Epidermal melanocyte (primary cell): ENCODE results near the gene CACNB4.
"Not testable (repeated sequence)": the region's sequence is repeated elsewhere in the genome, so short reads cannot be mapped to it uniquely, and the experiment has no call there.

ENCODE experiments used
- DNase-seq: peaks from one replicate; pipeline ENCODE4 v3.0.0; 2011; ENCODE audit warnings: low spot score; ENCODE audit not compliant: insufficient read length

The CACNB4 gene

DNA sequence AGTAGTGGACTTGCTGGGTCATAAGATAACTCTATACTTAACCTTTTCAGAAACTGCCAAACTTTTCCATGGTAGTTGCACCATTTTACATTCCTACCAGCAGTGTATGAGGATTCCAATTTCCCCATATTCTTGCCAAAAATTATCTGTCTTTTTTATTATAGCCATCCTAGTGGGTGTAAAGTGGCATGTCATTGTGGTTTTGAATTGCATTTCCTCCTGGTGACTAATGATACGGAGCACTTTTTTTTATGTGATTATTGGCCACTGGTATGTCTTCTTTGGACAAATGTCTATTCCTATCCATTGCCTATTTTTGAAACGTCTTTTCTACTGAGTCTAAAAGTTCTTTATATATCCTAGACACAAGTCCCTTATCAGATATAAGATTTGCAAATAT, 44.3 kb downstream of the CACNB4 start:
- no peak for DNase-seq

DNA sequence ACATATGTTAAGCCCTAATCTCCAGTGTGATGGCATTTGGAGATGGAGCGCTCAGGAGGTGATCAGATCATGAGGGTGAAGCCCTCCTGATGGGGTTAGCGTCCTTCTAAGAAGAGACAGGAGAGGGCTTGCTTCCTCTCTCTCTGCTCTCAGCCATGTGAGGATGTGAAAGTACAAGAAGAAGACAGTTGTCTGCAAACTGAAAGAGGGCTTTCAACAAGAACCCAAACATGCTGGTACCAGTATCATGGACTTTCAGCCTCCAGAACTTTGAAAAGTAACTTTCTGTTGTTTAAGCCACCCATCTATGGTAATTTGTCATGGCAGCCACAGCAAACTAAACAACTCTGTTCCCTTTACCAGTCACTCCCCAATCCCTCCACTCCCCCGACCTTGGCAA, 47.4 kb downstream of the CACNB4 start:
- DNase-seq, result no peak

DNA sequence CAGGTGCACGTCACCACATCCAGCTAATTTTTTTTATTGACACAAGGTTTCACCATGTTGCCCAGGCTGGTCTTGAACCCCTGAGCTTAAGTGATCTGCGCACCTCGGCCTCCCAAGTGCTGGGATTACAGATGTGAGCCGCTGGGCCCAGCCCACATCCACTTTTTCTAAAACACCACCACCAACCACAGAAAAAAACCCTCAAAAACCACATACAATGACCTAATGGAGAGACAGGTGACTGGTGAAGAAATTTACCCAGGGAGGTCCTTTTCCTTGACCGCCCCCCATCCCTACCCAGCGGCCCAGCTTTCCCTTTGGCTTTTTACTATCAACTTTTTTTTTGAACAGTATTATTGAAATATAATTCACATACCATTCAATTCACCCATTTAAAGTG, 47.9 kb downstream of the CACNB4 start:
- DNase-seq, result no peak

DNA sequence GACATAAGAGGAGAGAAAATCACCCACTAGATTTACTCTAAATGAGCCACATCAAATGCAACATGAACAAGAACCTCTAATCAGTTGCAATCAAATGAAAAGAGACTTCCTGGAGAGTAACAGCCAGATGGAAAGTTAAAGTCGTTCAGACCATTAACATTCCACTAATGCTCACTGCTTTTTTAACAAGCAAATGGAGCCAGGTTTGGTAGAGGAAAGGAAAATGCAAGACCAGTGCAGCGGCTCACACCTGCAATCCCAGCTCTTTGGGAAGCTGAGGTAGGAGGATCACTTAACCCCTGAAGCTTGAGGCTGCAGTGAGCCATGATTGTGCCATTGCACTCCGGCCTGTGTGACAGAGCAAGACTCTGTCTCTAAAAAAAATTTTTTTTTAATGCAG, 48.5 kb downstream of the CACNB4 start:
- DNase-seq, result no peak

DNA sequence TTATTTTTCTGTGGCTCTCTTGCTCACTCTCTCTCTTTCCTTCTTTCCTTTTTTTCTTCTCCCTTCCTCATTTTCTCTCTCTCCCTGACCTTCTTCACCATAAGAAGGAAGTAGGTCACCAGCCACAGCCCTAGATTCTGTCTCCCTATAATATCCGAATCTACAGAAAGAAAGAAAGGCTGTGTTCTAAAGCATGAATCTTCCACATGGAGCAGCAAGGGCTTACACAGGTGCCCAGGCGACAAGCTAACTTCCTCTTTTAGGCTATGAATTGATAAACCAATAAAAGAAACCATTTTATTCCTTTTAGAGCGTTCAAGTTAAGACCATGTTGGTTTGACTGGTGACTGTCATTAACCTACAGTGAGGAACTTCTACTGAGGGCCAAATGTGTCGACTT, 49.3 kb downstream of the CACNB4 start:
- DNase-seq, result no peak

DNA sequence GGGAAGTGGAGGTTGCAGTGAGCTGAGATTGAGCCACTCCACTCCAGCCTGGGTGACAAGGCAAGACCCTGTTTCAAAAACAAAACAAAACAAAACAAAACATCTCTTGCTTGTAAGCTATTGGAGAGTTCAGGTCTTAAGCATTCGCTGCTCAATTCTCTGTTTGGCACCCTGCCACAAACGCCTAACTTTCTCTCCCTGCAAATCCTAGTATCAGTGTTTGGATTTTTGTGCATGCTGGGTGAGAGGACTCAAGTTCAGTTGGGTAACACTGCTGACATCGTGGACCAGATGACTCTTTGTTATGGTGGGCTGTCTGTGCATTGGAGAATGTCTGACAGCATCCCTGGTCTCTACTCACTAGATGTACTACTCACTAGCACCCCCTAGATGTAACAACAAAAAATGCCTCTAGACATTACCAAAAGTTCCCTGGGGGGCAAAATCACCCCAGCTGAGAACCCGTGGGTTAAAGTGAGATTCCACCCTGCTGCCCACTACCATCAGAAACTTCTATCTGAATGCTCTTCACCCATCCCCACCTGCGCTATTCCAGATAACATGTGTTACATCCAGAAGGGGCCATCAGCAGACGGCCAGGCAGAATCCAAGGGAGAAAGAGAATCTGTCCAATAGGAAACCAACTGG, 50.9 kb downstream of the CACNB4 start:
- no peak for DNase-seq

DNA sequence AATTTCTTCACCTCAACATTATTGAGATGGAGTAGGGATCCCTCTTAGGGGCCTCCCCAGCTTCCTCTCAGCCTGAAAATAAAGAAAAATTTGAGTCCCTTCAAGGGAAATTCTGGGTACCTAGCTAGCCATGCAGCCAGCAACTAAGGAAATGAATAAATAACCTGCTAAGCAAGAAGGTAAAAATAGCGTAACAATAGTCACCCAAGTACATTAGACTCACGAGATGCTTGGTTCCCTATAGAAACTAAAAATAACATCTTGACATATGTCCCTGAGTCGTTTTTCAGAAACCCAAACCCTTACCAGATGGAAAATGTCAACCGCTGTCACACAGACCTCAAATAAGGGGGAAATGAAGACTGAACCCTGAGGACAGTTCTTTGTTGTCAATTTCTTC, 51.9 kb downstream of the CACNB4 start:
- no peak for DNase-seq

DNA sequence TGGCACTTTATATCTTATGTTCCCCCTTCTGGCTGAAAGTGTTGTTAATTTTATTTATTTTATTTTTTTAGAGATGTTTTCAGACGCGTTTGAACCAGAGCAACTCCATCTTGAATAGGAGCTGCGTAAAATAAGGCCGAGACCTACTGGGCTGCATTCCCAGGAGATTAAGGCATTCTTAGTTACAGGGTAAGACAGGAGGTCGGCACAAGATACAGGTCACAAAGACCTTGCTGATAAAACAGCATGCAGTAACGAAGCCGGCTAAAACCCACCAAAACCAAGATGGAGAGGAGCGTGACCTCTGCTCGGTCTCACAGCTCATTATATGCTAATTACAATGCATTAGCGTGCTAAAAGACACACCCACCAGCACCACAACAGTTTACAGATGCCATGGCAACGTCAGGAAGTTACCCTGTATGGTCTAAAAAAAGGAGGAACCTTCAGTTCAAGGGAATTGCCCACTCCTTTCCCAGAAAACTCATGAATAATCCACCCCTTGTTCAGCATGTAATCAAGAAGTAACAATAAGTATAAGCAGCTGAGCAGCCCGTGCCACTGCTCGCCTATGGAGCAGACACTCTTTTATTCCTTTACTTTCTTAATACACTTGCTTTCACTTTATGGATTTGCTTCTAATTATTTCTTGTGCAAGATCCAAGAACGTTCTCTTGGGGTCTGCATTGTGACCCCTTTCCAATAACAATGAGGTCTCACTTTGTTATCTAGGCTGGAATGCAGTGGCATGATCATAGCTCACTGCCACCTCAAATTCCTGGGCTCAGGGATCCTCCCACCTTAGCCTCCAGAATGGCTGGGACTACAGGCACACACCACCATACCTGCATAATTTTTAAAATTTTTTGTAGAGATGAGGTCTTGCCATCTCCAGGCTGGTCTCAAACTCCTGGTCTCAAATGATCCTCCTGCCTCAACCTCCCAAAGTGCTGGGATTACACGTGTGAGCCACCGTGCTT, 55.9 kb downstream of the CACNB4 start:
- no peak for DNase-seq

DNA sequence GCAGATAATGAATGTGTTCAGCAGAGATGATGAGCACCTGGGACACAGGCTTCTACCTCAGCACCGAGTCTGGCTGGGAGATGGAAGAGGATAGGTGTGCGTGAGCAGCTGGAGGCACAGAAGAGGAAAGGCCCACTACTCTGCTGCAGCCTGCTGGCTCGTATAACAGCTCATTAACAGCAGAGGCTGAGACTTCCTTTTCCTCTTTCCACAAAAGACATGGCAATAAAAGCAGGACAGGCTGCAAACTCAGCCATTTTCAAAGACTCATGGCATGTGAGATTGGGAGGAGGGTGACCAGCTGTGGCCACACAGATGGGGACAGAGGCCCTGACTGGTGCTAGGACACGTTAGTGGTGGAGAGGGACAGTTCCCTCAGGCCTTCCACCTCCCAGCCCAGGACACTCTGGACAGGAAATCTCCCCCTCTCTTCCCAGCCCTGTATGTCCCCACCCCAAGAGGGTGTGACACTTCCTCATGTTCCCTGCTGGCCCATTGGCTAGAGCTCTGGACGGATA, 60.3 kb downstream of the CACNB4 start:
- DNase-seq, result no peak

DNA sequence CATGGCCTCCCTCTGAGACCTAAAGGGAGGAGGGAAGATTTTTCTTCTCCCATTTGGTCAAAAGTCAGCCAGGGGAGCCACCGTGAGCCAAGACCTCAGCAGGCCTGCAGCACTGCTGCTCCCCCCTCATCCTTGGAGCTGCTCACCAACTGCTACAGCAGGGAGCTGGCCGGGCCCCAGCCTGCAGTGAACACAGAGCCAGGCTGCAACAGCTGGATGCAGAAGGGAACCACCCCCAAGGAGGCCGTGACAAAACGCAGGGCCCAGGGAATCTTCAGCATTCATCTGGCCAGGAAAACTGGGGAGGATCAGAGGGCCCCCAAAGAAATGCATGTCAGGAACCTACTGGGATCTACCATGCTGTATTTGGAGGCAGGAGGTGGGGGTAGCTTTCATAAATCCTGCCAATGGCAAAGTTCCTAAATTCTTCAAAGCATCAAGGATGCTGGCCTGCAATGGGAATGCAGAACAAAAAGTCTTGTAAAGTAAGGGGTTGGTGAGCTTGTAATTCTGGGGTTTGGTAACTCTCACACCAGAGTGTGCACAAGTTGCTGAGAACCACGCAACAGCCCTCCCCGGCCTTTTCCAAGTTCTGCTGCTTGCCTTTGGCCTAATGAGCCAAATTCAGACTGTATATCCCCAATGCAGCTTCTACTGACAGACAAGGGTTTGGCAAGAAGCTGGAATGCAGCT, 61.0 kb downstream of the CACNB4 start:
- DNase-seq, result no peak

DNA sequence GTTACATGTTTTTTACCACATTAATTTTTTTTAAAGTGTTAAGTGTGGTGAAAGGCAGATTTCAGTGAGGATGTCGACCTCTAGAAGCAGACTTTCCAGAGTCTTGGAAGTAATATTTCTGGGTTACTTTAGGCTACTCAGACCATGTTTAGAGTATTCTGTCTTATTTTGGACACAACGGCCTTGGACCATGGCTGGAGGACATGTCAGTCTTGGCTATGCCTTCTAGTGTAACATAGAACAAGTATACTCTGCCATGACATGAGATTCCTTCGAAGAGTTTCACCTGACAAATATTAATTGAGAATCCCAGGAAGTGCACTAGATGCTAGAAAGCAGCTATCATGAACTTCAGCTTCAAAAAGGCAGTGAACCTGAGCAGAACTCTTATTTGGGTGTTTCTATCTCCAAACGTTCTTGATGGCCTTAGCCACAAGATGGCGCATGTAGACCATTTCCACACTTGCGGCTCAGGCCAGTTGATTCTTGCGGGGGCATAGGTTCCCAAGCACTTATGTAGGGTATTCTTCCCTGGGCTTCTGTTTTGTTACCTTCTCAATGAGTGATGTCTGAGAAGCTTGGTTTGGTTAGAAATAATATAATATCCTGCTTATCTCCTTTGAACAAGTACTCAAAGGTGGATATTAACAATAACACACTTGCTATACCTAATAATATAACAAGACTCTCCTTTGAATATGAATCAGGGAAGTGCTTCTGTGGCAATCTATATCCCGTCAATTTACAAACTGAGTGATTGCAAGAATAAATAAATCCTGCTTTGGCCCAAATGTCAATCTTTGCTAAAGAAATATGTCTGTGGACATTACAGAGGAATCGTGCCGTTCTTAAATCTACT, 62.0 kb downstream of the CACNB4 start:
- no peak for DNase-seq

DNA sequence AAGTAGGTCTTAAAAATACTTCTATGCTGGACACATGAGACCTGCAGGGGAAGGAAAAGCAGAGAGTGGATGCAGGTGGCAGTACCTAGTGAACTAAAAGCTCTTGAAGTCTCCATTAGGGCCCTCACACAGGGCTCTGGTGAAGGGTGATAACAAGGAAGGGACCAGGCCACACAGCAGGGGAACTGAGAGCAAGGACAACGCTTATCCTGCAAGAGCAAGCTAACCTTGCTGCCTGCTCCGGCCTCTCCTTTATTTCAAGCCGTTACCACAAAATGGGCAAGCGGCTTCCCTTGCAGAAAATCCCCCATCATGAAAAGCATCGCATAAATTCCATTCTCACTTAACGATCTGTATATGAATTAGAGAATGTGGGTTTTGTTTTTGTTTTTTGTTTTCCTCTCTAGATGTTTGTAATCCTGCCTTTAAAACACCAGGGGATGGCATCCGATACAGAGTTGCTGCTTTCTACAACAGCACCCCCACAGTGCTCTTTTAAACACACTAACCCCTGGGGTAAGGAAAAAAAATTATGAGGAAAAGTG, 64.5 kb downstream of the CACNB4 start:
- DNase-seq, result no peak

DNA sequence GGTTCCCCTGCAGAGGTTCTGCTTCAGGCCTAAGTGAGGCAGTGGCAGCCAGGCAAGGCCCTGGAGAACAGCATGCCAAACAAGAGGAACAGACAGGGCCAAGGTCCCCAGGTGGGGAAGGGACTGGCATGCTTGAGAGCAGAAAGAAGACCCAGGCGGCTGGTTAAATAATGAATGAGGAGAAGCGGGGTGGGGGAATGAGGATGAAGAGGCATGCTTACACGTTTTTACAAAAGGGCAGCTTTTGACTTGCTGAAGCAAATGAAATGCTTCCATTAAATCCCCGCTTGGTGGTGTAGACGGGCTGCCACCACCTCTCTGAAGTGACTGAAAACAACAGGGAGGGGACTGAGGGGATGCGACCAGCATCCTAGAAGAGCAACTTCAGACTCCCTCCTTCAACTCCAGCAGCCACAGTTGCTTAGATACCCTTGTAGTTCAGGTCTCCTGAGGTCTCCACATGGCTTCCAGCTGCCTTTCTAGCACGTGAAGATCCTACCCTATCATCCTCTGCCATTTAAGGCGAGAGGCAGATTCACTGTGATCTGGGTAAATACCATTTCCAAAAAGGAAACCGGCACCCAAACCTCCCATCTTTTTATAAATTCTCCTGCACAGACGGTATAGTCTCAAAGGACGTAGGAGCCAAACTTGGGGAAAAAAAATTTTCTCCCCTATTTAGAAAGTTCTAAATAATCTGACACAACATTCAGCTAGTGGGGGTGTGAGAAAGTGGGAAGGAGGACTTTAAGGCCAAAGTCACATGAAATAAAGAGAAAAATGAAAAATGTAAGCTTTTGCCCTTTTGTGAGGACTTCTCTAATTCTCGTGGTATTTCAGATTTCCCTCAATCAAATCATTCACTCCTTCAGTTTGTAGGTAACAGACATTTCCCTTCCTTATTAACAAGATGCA, 65.6 kb downstream of the CACNB4 start:
- no peak for DNase-seq

DNA sequence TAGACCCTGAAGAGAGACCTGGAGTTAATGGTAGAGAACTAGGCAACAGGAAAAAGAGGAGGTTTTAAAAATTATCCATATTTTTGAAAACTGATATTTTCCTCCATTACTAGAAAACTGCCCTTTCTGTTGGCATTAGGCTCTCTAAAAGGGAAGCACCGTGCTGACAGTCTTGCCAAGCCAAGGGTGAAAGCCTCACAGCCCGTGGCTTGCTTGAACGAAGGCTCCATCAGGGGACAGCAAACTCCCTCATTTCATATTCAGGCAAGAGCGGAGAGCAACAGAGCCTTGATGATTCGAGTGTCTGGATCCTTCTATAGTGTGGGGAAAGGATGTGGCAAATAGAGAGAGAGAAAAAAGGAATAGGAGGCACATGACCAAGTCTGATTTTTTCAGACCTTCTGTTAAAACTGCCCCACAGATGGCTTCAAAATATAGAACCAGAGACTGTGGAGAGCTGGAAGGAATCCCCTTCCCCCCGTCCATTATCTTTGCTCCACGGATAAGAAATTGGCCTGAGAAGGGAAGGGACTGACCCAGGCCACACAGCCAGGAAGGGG, 67.0 kb downstream of the CACNB4 start:
- DNase-seq, result no peak

DNA sequence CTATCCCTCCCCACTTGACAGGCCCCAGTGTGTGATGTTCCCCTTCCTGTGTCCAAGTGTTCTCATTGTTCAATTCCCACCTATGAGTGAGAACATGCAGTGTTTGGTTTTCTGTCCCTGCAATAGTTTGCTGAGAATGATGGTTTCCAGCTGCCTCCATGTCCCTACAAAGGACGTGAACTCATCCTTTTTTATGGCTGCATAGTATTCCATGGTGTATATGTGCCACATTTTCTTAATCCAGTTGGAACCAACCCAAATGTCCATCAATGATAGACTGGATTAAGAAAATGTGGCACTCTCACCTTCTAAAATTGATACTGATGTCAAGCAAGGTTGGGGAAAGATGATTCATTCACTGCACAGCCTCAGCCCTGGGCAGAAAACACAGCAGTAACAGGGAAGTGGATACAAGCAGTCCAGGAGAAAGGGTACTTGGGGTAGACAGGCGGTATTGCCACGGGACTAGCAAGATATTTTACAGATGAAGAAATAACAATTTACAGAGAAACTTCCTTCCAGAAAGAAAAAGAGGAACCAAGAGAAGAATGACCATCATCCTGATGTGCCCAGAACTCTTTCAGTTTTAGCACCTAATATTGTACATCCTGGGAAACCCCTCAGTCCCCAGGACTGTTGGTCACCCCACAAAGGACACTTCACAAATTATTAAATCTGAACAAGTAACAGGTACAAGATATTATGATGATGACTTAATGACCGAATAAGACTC, 68.1 kb downstream of the CACNB4 start:
- not testable (repeated sequence) for DNase-seq

DNA sequence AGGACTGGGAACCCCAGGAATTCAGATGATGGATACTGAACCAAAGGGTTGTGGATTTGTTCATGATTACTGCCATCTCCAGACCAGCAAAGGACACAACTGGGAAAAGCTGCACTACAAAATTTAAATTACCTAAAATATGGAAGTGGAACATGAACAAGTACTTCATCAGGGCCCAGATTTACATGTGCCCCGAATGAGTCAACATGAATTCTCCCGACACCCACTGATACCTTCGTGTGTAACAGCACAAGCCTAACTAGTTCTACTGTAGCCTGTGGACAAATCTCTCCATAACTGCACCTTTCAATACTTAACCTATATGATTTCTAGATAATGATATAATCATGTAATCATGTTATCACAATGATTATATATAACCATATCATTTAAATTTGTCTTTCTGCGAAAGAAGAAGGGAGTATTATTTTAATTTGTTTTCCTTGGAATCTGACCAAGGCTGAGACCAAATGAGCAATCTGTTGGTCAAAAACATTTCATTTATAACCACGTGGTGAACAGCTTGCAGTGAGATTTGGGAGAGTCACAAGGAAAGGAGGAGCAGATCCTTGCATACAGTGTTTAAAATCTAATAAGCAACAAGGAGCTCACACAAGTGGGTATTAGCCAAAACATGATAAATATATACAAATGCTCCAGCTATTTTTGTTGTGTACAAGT, 70.5 kb downstream of the CACNB4 start:
- DNase-seq, result no peak

DNA sequence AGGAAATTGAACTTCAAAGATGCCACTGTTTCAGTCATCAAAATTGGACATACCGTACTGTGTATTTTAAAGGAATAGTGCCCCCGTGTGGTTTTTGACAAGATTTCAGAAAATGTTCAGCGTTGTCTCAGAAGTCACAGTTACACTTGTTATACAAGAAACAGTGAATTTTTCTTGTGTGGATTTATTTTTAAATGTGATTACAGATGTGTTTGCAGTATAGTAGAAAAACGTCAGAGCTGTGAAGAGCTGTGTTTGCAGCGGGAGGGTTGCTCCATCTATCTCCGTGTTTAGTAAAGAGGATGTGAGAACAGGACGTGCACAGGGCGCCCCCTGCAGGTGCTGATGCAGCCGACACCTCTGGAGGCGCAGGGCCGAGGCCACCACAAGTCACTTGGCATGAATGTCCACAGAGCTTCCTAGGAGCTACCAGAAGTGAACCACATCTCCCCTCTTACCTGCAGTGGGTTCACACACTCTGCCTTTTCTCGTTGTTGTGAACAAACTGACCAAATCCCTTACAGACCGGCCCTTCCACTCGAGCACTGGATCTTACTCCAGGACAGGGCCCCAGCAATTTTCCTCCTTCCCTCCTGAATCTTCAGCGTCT, 73.1 kb downstream of the CACNB4 start:
- DNase-seq, result peak; percentile 41

DNA sequence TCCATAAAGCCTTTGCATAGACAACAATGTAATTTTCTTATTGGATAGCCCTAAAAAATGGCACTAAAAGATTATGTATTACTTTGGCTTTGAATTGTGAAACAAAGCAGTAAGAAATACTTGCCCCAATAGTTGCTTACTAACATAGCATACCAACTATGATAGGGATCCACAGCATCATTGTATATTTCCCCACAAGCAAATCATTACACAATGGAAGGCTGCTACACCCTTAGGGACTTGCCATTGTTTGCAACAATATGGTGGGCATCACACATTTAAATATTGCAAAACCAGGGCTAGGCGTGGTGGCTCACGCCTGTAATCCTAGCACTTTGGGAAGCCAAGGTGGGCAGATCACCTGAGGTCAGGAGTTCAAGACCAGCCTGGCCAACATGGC, 74.4 kb downstream of the CACNB4 start:
- no peak for DNase-seq
